WTC11 (cell line): ENCODE measurements around the gene SPDYE6. TPM values are rescaled to one million over a fixed set of nuclear protein-coding genes. Genes with fewer than 3 reads are reported as not detected.

Experiments used
- ATAC-seq: fragments of 200-7000 bp; cut with Tn5 transposase; 2 replicates; pipeline ENCODE4 v1.10.0; 2021; ENCODE audit warnings: mild to moderate bottlenecking, moderate library complexity
- CTCF ChIA-PET: fragments of 300-600 bp; sonication (Branson Sonifier 250); formaldehyde crosslinking; loops from one replicate; lab custom pipeline; 2021; ENCODE audit warnings: antibody characterized with exemption; lab: Charles Lee
- POLR2A ChIA-PET: fragments of 350-600 bp; sonication (Branson Sonifier 250); formaldehyde crosslinking; loops from one replicate; lab custom pipeline; 2021; ENCODE audit warnings: antibody characterized with exemption; lab: Charles Lee
- DNase-seq: peaks from one replicate; pipeline ENCODE4 v3.0.0; 2021; ENCODE audit warnings: low spot score
- H3K27ac Mint-ChIP-seq: 2 replicates; pipeline ENCODE4 v1.8.0; 2021; ENCODE audit warnings: mixed read lengths
- H3K27me3 Mint-ChIP-seq: 2 replicates; pipeline ENCODE4 v1.8.0; 2021; ENCODE audit warnings: low read depth, mild to moderate bottlenecking, moderate library complexity, mixed read lengths
- H3K36me3 Mint-ChIP-seq: 2 replicates; pipeline ENCODE4 v1.8.0; 2021; ENCODE audit warnings: mixed read lengths
- H3K4me1 Mint-ChIP-seq: 2 replicates; pipeline ENCODE4 v1.8.0; 2022; ENCODE audit warnings: mixed read lengths
- H3K4me3 Mint-ChIP-seq: 2 replicates; pipeline ENCODE4 v1.8.0; 2021; ENCODE audit warnings: mild to moderate bottlenecking, moderate library complexity, mixed read lengths
- H3K9me3 Mint-ChIP-seq: 2 replicates; pipeline ENCODE4 v1.8.0; 2021; ENCODE audit warnings: mixed read lengths
- TCF7 ChIP-seq: sonication (generic); formaldehyde crosslinking; IDR thresholded peaks from 2 replicates; pipeline ENCODE4 v1.8.0; 2022; ENCODE audit warnings: mild to moderate bottlenecking, low read depth, missing genetic modification reagents, moderate library complexity
- microRNA-seq: library from miRNA; unstranded; fragments of <30 nt; microRNA quantifications from one replicate; pipeline ENCODE4 v1.2.0, GENCODE V29; 2022; ENCODE audit warnings: borderline number of aligned reads
- total RNA-seq: library from RNA; stranded (reverse); gene quantifications from 3 replicates; pipeline ENCODE4 v1.2.3, GENCODE V29; 2021

Gene SPDYE6
- total RNA-seq, 1 experiment from 2014 or later: not detected

- ChIA-PET POLR2A (interaction anchor here (1.5 kb wide), 1 partner anchor 100 kb away, joined by 4 read pairs; the partner anchor contains the start of gene PRKRIP1), CTCF (interaction anchor here (1.0 to 1.9 kb wide), 2 partner anchors 9 to 25 kb away, joined by 6 to 7 read pairs; no protein-coding TSS in a partner anchor)
- Mint-ChIP-seq H3K4me1 (peaks cover 38% of the 10 kb centered on the region), H3K27ac (no peak overlapping the region), H3K36me3 (no peaks in the 10 kb centered on the region), H3K27me3 (peaks cover 16% of the 10 kb centered on the region), H3K9me3 (no peaks in the 10 kb centered on the region), H3K4me3 (no peak overlapping the region)
- no peak for DNase-seq
- ATAC-seq: no peak
- TF ChIP-seq TCF7 (CRISPR knock-in tag): no peak
These were observed 60.1 kb downstream of the SPDYE6 start for GRCh38 chr7:102296179-102296438.

Small RNA genes within 50 kb of the gene (microRNA-seq; reads per million reads assigned to microRNA genes)
- gene MIR548O: not detected

Other genes with a start within 250 kb of the SPDYE6 start
- gene SH2B2, start 69.6 kb downstream of the SPDYE6 start, total RNA-seq: 14.7 to 16.5 TPM (median 15.9 TPM) in 3 replicates
- 27.5 to 34.4 TPM (median 30.1 TPM) in 3 replicates for gene PRKRIP1, start 39.9 kb upstream of the SPDYE6 start, total RNA-seq
- 22.2 to 25.9 TPM (median 24.7 TPM) in 3 replicates for gene ORAI2, start 77.1 kb upstream of the SPDYE6 start, total RNA-seq
- gene ALKBH4, start 108.4 kb upstream of the SPDYE6 start, total RNA-seq: 20.4 to 24.8 TPM (median 22.9 TPM) in 3 replicates
- 37.4 to 41.7 TPM (median 39.6 TPM) in 3 replicates for gene LRWD1, start 108.5 kb upstream of the SPDYE6 start, total RNA-seq
- 45.9 to 51.7 TPM (median 50.5 TPM) in 3 replicates for gene POLR2J, start 122.5 kb upstream of the SPDYE6 start, total RNA-seq
- gene RASA4B, start 161.3 kb upstream of the SPDYE6 start, total RNA-seq: 3.6 to 6.2 TPM (median 3.9 TPM) in 3 replicates
- 9.0 to 11.2 TPM (median 10.5 TPM) in 3 replicates for gene UPK3BL2, start 187.3 kb upstream of the SPDYE6 start, total RNA-seq
- gene SPDYE2, start 194.8 kb upstream of the SPDYE6 start, total RNA-seq: 0.15 to 0.23 TPM in 2 of 3 replicates, not detected in the other
- gene POLR2J3, start 216.1 kb upstream of the SPDYE6 start, total RNA-seq: 21.2 to 26.5 TPM (median 24.7 TPM) in 3 replicates